ENCODE data around the gene RESP18.

Gene RESP18

DNA sequence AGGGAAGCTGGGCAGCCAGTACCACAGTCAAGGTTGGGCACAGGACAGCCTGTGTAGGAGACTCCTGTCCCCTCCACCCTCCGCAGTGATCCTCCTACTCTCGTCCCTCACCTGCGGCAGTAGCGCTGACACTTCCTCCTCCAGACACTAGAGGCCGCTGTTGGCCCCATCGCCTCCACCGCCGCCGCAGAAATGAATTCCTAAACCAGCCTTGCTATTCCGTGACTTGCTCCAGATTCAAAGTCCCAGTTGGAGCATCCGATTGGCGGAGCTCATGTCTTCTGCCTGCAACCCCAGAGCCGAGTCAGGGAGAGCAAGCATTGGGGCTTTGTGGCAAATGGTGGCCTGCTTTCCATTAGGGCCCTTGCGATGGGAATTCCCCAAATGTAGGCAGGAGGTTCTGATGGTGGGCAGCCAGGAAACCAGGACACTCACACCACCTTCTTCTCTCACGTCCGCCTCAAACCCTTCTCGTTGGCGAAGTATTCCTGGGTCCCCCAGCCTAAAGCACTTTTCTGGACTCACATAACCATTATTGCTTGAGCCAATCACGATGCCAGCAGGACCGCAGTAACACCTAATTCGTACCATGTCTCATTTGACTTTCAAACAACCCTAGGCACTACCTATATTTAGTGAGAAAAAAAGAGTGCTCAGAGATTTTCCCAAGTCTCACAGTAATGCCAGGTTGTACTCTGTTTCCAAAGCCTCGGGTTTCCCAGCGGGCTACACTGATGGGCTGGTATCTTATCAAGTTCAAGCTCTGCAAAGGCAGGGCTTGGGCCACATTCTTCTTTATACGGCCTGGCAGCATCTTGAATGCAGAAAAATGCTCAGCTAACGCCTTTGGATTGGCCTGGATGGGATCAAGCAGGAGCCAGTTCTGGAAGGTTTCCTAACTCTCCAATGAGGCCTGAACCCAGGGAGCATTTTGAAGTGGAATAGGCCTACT is 54.6 kb downstream of the RESP18 start:
- peak; percentile 51 for DNase-seq (ENCODE audit: low read depth)

All from stimulated activated CD8-positive, alpha-beta memory T cell treated with anti-CD3 and anti-CD28 coated beads, Interleukin-12 subunit alpha, Interleukin-12 subunit beta, amount 100 ng/mL, for 4 hours (primary cell).